ENCODE data around the gene PIK3CB. TPM values are rescaled to one million over a fixed set of nuclear protein-coding genes. Genes with fewer than 3 reads are reported as not detected.

The PIK3CB gene
- total and polyA plus RNA-seq, 2 of the 8 experiments (the other 6 are each of a cell fraction or from before 2014, with no cell fraction given): 8.3 to 35.2 TPM

GRCh38 chr3:138609898-138610266 is 224.8 kb downstream of the PIK3CB start:
- 69% methylated on average over 6 of the region's 6 CpGs; no CpG with 5 or more reads in 1 of the 2 experiments for WGBS, 2 experiments (ENCODE audit: extremely low coverage in 1 of 2, insufficient coverage in 1 of 2, insufficient read length in 1 of 2, insufficient replicate concordance in 2 of 2, low coverage in 1 of 2, low lambda C conversion rate in 2 of 2, missing lambda C conversion rate in 1 of 2)
- no peaks in the 10 kb centered on the region for H3K79me2 ChIP-seq (ENCODE audit: control insufficient read depth in 1 of 2, insufficient read depth in 2 of 2, low read length in 2 of 2)
- H3K4me1 ChIP-seq (replicated peaks in 1 of 4; ENCODE audit: control insufficient read depth in 3 of 4, insufficient read depth in 4 of 4, low read length in 3 of 4): peaks cover 0 to 5% (median 4%) of the 10 kb centered on the region in 4 experiments; a peak in 6 of 7 replicates
- CTCF ChIA-PET (ENCODE audit: partially characterized antibody): interaction anchor here (1.2 kb wide), 2 partner anchors 16 to 323 kb away, joined by 3 read pairs; partner anchors contain the start of gene CEP70
- peaks cover 6% of the 10 kb centered on the region; the same call in 1 of the 2 replicates for H3K23me2 ChIP-seq (ENCODE audit: low read depth, low read length)
- DNase-seq (ENCODE audit: low read depth in 1 of 2, low spot score in 2 of 2): no peak
- H3K23ac ChIP-seq (ENCODE audit: insufficient read length): no peak overlapping the region
- no peak overlapping the region for H2BK20ac ChIP-seq (ENCODE audit: low read length)
- H2BK5ac ChIP-seq (ENCODE audit: low read depth, low read length): no peak overlapping the region
- H2AK5ac ChIP-seq (ENCODE audit: low read depth, low read length): no peak overlapping the region
- H3K14ac ChIP-seq (ENCODE audit: insufficient read length): no peak overlapping the region
- no peak overlapping the region for H3K18ac ChIP-seq (ENCODE audit: extremely low read depth, low read length)
- no peak overlapping the region for H3K9ac ChIP-seq (replicated peaks in 1 of 4; ENCODE audit: extremely low read depth in 1 of 4, low read depth in 3 of 4, low read length in 3 of 4)
- H4K20me1 ChIP-seq (replicated peaks in 1 of 2; ENCODE audit: control insufficient read depth in 1 of 2, insufficient read depth in 2 of 2, low read length in 2 of 2): no peaks in the 10 kb centered on the region
- no peak overlapping the region for H4K8ac ChIP-seq (ENCODE audit: extremely low read depth, insufficient read depth, low read length)
- H2BK120ac ChIP-seq (replicated peaks; ENCODE audit: low read depth, low read length): no peak overlapping the region
- H3K4me3 ChIP-seq (ENCODE audit: extremely low read depth in 1 of 4, insufficient read depth in 2 of 4, low read depth in 3 of 4, low read length in 4 of 4): peak overlapping the region in 2 of 4 experiments; percentile 56 to 80; a peak in 3 of 8 replicates
- TF ChIP-seq RFX5 (IDR thresholded peaks at IDR 0.05; ENCODE audit: borderline replicate concordance, low read depth, low read length): no peak
- no peak for TF ChIP-seq HDAC2 (IDR thresholded peaks at IDR 0.05; ENCODE audit: borderline replicate concordance in 1 of 2, low read depth in 2 of 2, low read length in 2 of 2)
- no peak for TF ChIP-seq GTF2F1 (IDR thresholded peaks at IDR 0.05; ENCODE audit: borderline replicate concordance, low read depth, low read length)
- TF ChIP-seq PHF8 (conservative IDR thresholded peaks at IDR 0.05; ENCODE audit: low read depth, low read length): no peak
- no peak for TF ChIP-seq POLR2AphosphoS5 (IDR thresholded peaks at IDR 0.05; ENCODE audit: low read depth, low read length)
- no peak for TF ChIP-seq BRCA1 (IDR thresholded peaks at IDR 0.05; ENCODE audit: low read depth, low read length)
- no peak for TF ChIP-seq SP2 (IDR thresholded peaks at IDR 0.05; ENCODE audit: low read length)
- no peak for TF ChIP-seq CBX8 (IDR thresholded peaks at IDR 0.05; ENCODE audit: borderline replicate concordance, low read depth, low read length)
- TF ChIP-seq FOSL1 (IDR thresholded peaks at IDR 0.05; ENCODE audit: insufficient read depth, low read depth, low read length): no peak
- TF ChIP-seq BCL11A (IDR thresholded peaks at IDR 0.05; ENCODE audit: low read depth in 2 of 2, low read length in 2 of 2): no peak
- H2BK15ac ChIP-seq (ENCODE audit: low read length): no peak overlapping the region
- peak overlapping the region; percentile 85 to 86; a peak in 3 of 4 replicates for H3K4me2 ChIP-seq (ENCODE audit: insufficient read depth in 1 of 2, low read depth in 2 of 2, low read length in 2 of 2)
- no peaks in the 10 kb centered on the region for H3K36me3 ChIP-seq (ENCODE audit: control insufficient read depth in 2 of 4, insufficient read depth in 4 of 4, low read length in 3 of 4)
- H3K9me3 ChIP-seq (ENCODE audit: insufficient read depth in 2 of 2, low read depth in 1 of 2, low read length in 1 of 2): no peaks in the 10 kb centered on the region
- H4K91ac ChIP-seq (replicated peaks; ENCODE audit: insufficient read length, low read length): no peak overlapping the region
- H2BK12ac ChIP-seq (ENCODE audit: low read depth, low read length): no peak overlapping the region
- no peak overlapping the region for H3K4ac ChIP-seq (replicated peaks; ENCODE audit: insufficient read length, low read depth, low read length)
- no peak overlapping the region for H2AFZ ChIP-seq (ENCODE audit: low read length)
- no peak overlapping the region for H3K27ac ChIP-seq (ENCODE audit: low read depth, low read length)
- no peak overlapping the region for H3K56ac ChIP-seq (replicated peaks; ENCODE audit: insufficient read length, low read depth, low read length)
- POLR2A ChIA-PET (ENCODE audit: partially characterized antibody): interaction anchor here (1.0 to 2.2 kb wide), 3 partner anchors 12 to 21 kb away, joined by 3 to 16 read pairs (median 3); partner anchors contain the start of gene CEP70
- no peaks in the 10 kb centered on the region for H3K79me1 ChIP-seq (ENCODE audit: low read depth, low read length)
- no peak overlapping the region for H4K5ac ChIP-seq (ENCODE audit: insufficient read length, low read depth, low read length)
- no peak for FAIRE-seq
- H3K27me3 ChIP-seq (replicated peaks in 1 of 4; ENCODE audit: control insufficient read depth in 3 of 4, extremely low read depth in 1 of 4, insufficient read depth in 3 of 4, low read length in 3 of 4): peaks cover 0 to 4% (median 1%) of the 10 kb centered on the region in 4 experiments; a peak in 2 of 7 replicates
